HCT116 (cell line): Measurements from ENCODE around the gene SEMA3C. TPM values are rescaled to one million over a fixed set of nuclear protein-coding genes. Genes with fewer than 3 reads are reported as not detected.

ENCODE experiments used
- ATAC-seq: fragments of 200-7000 bp; cut with Tn5 transposase; 2 replicates; pipeline ENCODE4 v1.9.1; 2020; ENCODE audit warnings: mild to moderate bottlenecking, moderate library complexity
- BruUV-seq: library from RNA; stranded (reverse); fragments of 400-500 nt; replicated peaks from 2 replicates; lab custom pipeline; 2021; lab: Mats Ljungman, UMichigan
- CTCF ChIA-PET: fragments of 300-600 bp; sonication (Branson Sonifier 250); formaldehyde crosslinking; loops from one replicate; lab custom pipeline; 2021; ENCODE audit warnings: antibody characterized with exemption; lab: Charles Lee
- POLR2A ChIA-PET: fragments of 300-600, 350-600 bp; sonication (Branson Sonifier 250); formaldehyde crosslinking; loops from one replicate; lab custom pipeline; 2021; ENCODE audit warnings: antibody characterized with exemption; lab: Charles Lee
- RAD21 ChIA-PET, 2 experiments: fragments of 300-600 bp; sonication (Branson Sonifier 250); formaldehyde crosslinking; loops; one replicate each; lab custom pipeline; 2023; ENCODE audit warnings: low total read pairs in 2 of 2; ENCODE audit not compliant: uncharacterized antibody in 2 of 2, unreplicated experiment in 2 of 2, low non-redundant PET in 1 of 2; lab: Charles Lee
- DNase-seq: peaks from one replicate; pipeline ENCODE4 v3.0.0-alpha.2; 2010; ENCODE audit warnings: low read depth, low spot score
- H2AFZ ChIP-seq: fragments of 200-600 bp; shearing (Covaris generic), sonication (generic); 2 replicates; pipeline ENCODE4 v1.6.1; 2017; ENCODE audit warnings: low read depth, mixed run types, mixed read lengths, antibody characterized with exemption, low read length; ENCODE audit not compliant: poor library complexity, severe bottlenecking
- H3K27ac ChIP-seq: 2 replicates; pipeline ENCODE4 v1.5.1; 2012; ENCODE audit warnings: low read depth, low read length
- H3K27me3 ChIP-seq: fragments of 200-600 bp; sonication (generic); 2 replicates; pipeline ENCODE4 v1.6.1; 2016; ENCODE audit warnings: mixed run types, low read length, mixed read lengths; ENCODE audit not compliant: insufficient read depth
- H3K36me3 ChIP-seq, 2 experiments: fragments of 200-500 bp in 1 of 2; fragments of 200-600 bp in 1 of 2; sonication (Bioruptor generic) in 1 of 2; sonication (generic) in 1 of 2; 2 replicates each; pipeline versions ENCODE4 v1.5.1 to v1.6.1; 2014 to 2016; ENCODE audit warnings: low read length in 2 of 2, inconsistent platforms in 1 of 2, mixed read lengths in 1 of 2, mixed run types in 1 of 2; ENCODE audit not compliant: insufficient read depth in 2 of 2, control insufficient read depth in 1 of 2
- H3K4me1 ChIP-seq, 2 experiments: fragments of 200-600 bp in 1 of 2; sonication (generic) in 1 of 2; 2 replicates each; pipeline versions ENCODE4 v1.5.1 to v1.6.1; 2012 to 2017; ENCODE audit warnings: low read length in 2 of 2, inconsistent platforms in 1 of 2, mild to moderate bottlenecking in 1 of 2, mixed read lengths in 1 of 2, mixed run types in 1 of 2, moderate library complexity in 1 of 2; ENCODE audit not compliant: insufficient read depth in 2 of 2, control insufficient read depth in 1 of 2
- H3K4me2 ChIP-seq: fragments of 200-600 bp; sonication (generic); 2 replicates; pipeline ENCODE4 v1.6.1; 2017; ENCODE audit warnings: mixed run types, low read length, mixed read lengths
- H3K4me3 ChIP-seq, 2 experiments: fragments of 200-600 bp in 1 of 2; sonication (generic) in 1 of 2; replicated peaks in 1 of 2; 2 replicates each; pipeline ENCODE4 v1.5.1; 2011 to 2016; ENCODE audit warnings: low read length in 2 of 2, control low read depth in 1 of 2, low read depth in 1 of 2, mild to moderate bottlenecking in 1 of 2, mixed read lengths in 1 of 2, mixed run types in 1 of 2
- H3K79me2 ChIP-seq: fragments of 200-600 bp; sonication (generic); 2 replicates; pipeline ENCODE4 v1.6.1; 2017; ENCODE audit warnings: mild to moderate bottlenecking, mixed run types, low read length, moderate library complexity, mixed read lengths; ENCODE audit not compliant: insufficient read depth
- H3K9ac ChIP-seq: fragments of 200-600 bp; sonication (generic); 2 replicates; pipeline ENCODE4 v1.6.1; 2016; ENCODE audit warnings: low read length, mixed read lengths
- H3K9me2 ChIP-seq: fragments of 200-600 bp; sonication (generic), shearing (Covaris generic); 2 replicates; pipeline ENCODE4 v1.6.1; 2017; ENCODE audit warnings: mixed run types, mild to moderate bottlenecking, moderate library complexity; ENCODE audit not compliant: insufficient read depth
- H3K9me3 ChIP-seq, 2 experiments: fragments of 200-500 bp in 1 of 2; fragments of 200-600 bp in 1 of 2; sonication (Bioruptor generic) in 1 of 2; sonication (generic) in 1 of 2; 2 replicates each; pipeline ENCODE4 v1.6.1; 2014 to 2017; ENCODE audit warnings: low read length in 2 of 2, mixed read lengths in 2 of 2, inconsistent platforms in 1 of 2, low read depth in 1 of 2, mild to moderate bottlenecking in 1 of 2, mixed run types in 1 of 2, moderate library complexity in 1 of 2; ENCODE audit not compliant: control insufficient read depth in 1 of 2, insufficient read depth in 1 of 2
- H4K20me1 ChIP-seq: fragments of 200-600 bp; sonication (generic), shearing (Covaris generic); 2 replicates; pipeline ENCODE4 v1.6.1; 2017; ENCODE audit warnings: mixed run types, mild to moderate bottlenecking, moderate library complexity; ENCODE audit not compliant: insufficient read depth
- CTCF ChIP-seq, 3 experiments: fragments of 200-600 bp in 1 of 3; sonication (generic) in 1 of 3; IDR thresholded peaks in 2 of 3; conservative IDR thresholded peaks in 1 of 3; 2 replicates each; pipeline ENCODE4 v1.5.1; 2012 to 2017; ENCODE audit warnings: low read depth in 2 of 3, low read length in 2 of 3, antibody characterized with exemption in 1 of 3, borderline replicate concordance in 1 of 3, control low read depth in 1 of 3, mild to moderate bottlenecking in 1 of 3, mixed read lengths in 1 of 3, mixed run types in 1 of 3, moderate library complexity in 1 of 3; ENCODE audit not compliant: insufficient read depth in 1 of 3
- EGR1 ChIP-seq: IDR thresholded peaks from 2 replicates; pipeline ENCODE4 v1.6.1; 2012; ENCODE audit warnings: low read depth
- ELF1 ChIP-seq: IDR thresholded peaks from 2 replicates; pipeline ENCODE4 v1.6.1; 2012; ENCODE audit warnings: low read depth, borderline replicate concordance
- FOSL1 ChIP-seq: IDR thresholded peaks from 2 replicates; pipeline ENCODE4 v1.6.1; 2012; ENCODE audit warnings: low read depth
- RAD21 ChIP-seq: IDR thresholded peaks from 2 replicates; pipeline ENCODE4 v1.6.1; 2012; ENCODE audit warnings: low read depth, mild to moderate bottlenecking
- REST ChIP-seq: IDR thresholded peaks from 2 replicates; pipeline ENCODE4 v1.6.1; 2012; ENCODE audit warnings: low read depth
- SIN3A ChIP-seq: IDR thresholded peaks from 2 replicates; pipeline ENCODE4 v1.6.1; 2012; ENCODE audit warnings: low read depth
- SRF ChIP-seq: IDR thresholded peaks from 2 replicates; pipeline ENCODE4 v1.6.1; 2012; ENCODE audit warnings: low read depth
- ZNF274 ChIP-seq: fragments of 200-500 bp; sonication (Bioruptor generic); IDR thresholded peaks from 2 replicates; pipeline ENCODE4 v1.6.1; 2014; ENCODE audit warnings: mild to moderate bottlenecking, low read depth, low read length, inconsistent platforms
- intact Hi-C: fragments of 100-400 bp; cut with micrococcal nuclease; formaldehyde crosslinking; loops from 2 replicates; pipeline ENCODE4 v1.10.0; 2022
- total RNA-seq: library from RNA; stranded (reverse); gene quantifications from one replicate; pipeline ENCODE4 v1.2.1, GENCODE V29; 2021; ENCODE audit not compliant: unreplicated experiment
- TF ChIP-seq, protein P1 (sequence below): IDR thresholded peaks from 2 replicates; pipeline ENCODE4 v1.6.1; 2011; ENCODE audit warnings: mild to moderate bottlenecking, low read length, moderate library complexity; ENCODE audit not compliant: insufficient replicate concordance; ENCODE audit errors: extremely low read depth

Gene SEMA3C
- total RNA-seq, 1 experiment from 2014 or later: 25.3 TPM

GRCh38 chr7:80940539-80941207, 21.8 kb upstream of the SEMA3C start:
- no peaks in the 10 kb centered on the region for H3K36me3 ChIP-seq
- H4K20me1 ChIP-seq: no peaks in the 10 kb centered on the region
- no peaks in the 10 kb centered on the region for H3K9me3 ChIP-seq
- peaks cover 16 to 31% of the 10 kb centered on the region in 2 experiments for H3K4me1 ChIP-seq
- H3K9me2 ChIP-seq: no peaks in the 10 kb centered on the region
- ChIA-PET RAD21 (no interaction called here), CTCF (interaction anchor here (1.4 kb wide), 1 partner anchor 21 kb away, joined by 5 read pairs; no protein-coding TSS in a partner anchor), POLR2A (no interaction called here)
- no peak overlapping the region for H3K27ac ChIP-seq
- no peak overlapping the region for H2AFZ ChIP-seq
- H3K79me2 ChIP-seq: no peaks in the 10 kb centered on the region
- H3K27me3 ChIP-seq: no peaks in the 10 kb centered on the region
- ATAC-seq (no peak), DNase-seq (no peak)
- BruUV-seq: no TSS peak
- peak overlapping the region; percentile 45 for H3K4me2 ChIP-seq
- no peak overlapping the region for H3K4me3 ChIP-seq
- intact Hi-C loops: no loop called here
- H3K9ac ChIP-seq: no peak overlapping the region
- no peak for TF ChIP-seq FOSL1
- TF ChIP-seq ELF1: no peak
- TF ChIP-seq RAD21: no peak
- no peak for TF ChIP-seq SRF
- no peak for TF ChIP-seq EGR1
- TF ChIP-seq, protein P1, sequence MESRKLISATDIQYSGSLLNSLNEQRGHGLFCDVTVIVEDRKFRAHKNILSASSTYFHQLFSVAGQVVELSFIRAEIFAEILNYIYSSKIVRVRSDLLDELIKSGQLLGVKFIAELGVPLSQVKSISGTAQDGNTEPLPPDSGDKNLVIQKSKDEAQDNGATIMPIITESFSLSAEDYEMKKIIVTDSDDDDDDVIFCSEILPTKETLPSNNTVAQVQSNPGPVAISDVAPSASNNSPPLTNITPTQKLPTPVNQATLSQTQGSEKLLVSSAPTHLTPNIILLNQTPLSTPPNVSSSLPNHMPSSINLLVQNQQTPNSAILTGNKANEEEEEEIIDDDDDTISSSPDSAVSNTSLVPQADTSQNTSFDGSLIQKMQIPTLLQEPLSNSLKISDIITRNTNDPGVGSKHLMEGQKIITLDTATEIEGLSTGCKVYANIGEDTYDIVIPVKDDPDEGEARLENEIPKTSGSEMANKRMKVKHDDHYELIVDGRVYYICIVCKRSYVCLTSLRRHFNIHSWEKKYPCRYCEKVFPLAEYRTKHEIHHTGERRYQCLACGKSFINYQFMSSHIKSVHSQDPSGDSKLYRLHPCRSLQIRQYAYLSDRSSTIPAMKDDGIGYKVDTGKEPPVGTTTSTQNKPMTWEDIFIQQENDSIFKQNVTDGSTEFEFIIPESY: no peak
- TF ChIP-seq SIN3A: no peak
- TF ChIP-seq REST: no peak
- no peak for TF ChIP-seq CTCF (IDR thresholded peaks at IDR 0.05 in 2 of 3, conservative IDR thresholded peaks at IDR 0.05 in 1 of 3; ENCODE audit: borderline replicate concordance in 1 of 3, insufficient read depth in 1 of 3, low read depth in 2 of 3, low read length in 2 of 3)
- no peak for TF ChIP-seq ZNF274
